HepG2 (cell line): ENCODE results near the gene ANXA2. TPM values are rescaled to one million over a fixed set of nuclear protein-coding genes. Genes with fewer than 3 reads are reported as not detected.

Source experiments
- ATAC-seq: fragments of 200-7000 bp; cut with Tn5 transposase; 3 replicates; pipeline ENCODE4 v1.9.1; 2020; ENCODE audit warnings: mild to moderate bottlenecking, moderate library complexity
- BruUV-seq: library from RNA; stranded (reverse); fragments of 400-500 nt; replicated peaks from 2 replicates; lab custom pipeline; 2021; lab: Mats Ljungman, UMichigan
- CTCF ChIA-PET: fragments of 300-600 bp; formaldehyde crosslinking; extraction: SDS; loops from one replicate; lab custom pipeline; 2021; ENCODE audit warnings: low total read pairs, inconsistent platforms, low intra/inter-chr PET ratio; lab: Yijun Ruan, JAX
- POLR2A ChIA-PET: fragments of 350-600 bp; sonication (Branson Sonifier 250); formaldehyde crosslinking; loops from one replicate; lab custom pipeline; 2020; ENCODE audit warnings: antibody characterized with exemption, inconsistent platforms; lab: Yijun Ruan, JAX
- DNase-seq: peaks from one replicate; pipeline ENCODE4 v3.0.0-alpha.2; 2015; ENCODE audit warnings: low spot score
- FAIRE-seq: peaks from 3 replicates; lab custom pipeline; 2011; peaks lifted over from hg19 to GRCh38; lab: Jason Lieb, UNC
- H2AFZ ChIP-seq: one replicate; pipeline ENCODE4 v1.6.1; 2011; ENCODE audit warnings: low read length, inconsistent platforms
- H3K27ac ChIP-seq: fragments of 300-600 bp; 3 replicates; pipeline ENCODE4 v1.8.0; 2011; ENCODE audit warnings: mixed run types, mild to moderate bottlenecking, mixed read lengths, low read length, inconsistent platforms; ENCODE audit not compliant: insufficient read depth; ENCODE audit errors: extremely low read length
- H3K27me3 ChIP-seq, 2 experiments: fragments of 200-600 bp in 1 of 2; 2 replicates in 1 of 2; 3 replicates in 1 of 2; pipeline versions ENCODE4 v1.6.0 to v1.8.0; 2011; ENCODE audit warnings: low read length in 2 of 2, mild to moderate bottlenecking in 2 of 2, moderate library complexity in 2 of 2, inconsistent platforms in 1 of 2; ENCODE audit not compliant: insufficient read depth in 2 of 2, control insufficient read depth in 1 of 2
- H3K36me3 ChIP-seq, 2 experiments: fragments of 200-600 bp in 1 of 2; replicated peaks in 1 of 2; 2 replicates in 1 of 2; 3 replicates in 1 of 2; pipeline versions ENCODE4 v1.5.1 to v1.8.0; 2011; ENCODE audit warnings: low read length in 2 of 2, inconsistent platforms in 1 of 2; ENCODE audit not compliant: insufficient read depth in 2 of 2, control insufficient read depth in 1 of 2
- H3K4me1 ChIP-seq: 2 replicates; pipeline ENCODE4 v1.5.1; 2012; ENCODE audit warnings: low read length, inconsistent platforms; ENCODE audit not compliant: insufficient read depth
- H3K4me2 ChIP-seq: 2 replicates; pipeline ENCODE4 v1.6.0; 2011; ENCODE audit warnings: low read depth, low read length, inconsistent platforms
- H3K4me3 ChIP-seq, 3 experiments: fragments of 200-600 bp in 1 of 3; sonication (generic), shearing (Covaris generic) in 1 of 3; replicated peaks in 1 of 3; 2 replicates each; pipeline ENCODE4 v1.5.1; 2011 to 2016; ENCODE audit warnings: low read length in 3 of 3, inconsistent platforms in 2 of 3, low read depth in 2 of 3, mild to moderate bottlenecking in 2 of 3, control low read depth in 1 of 3, mixed read lengths in 1 of 3; ENCODE audit not compliant: insufficient read depth in 1 of 3
- H3K79me2 ChIP-seq: one replicate; pipeline ENCODE4 v1.6.1; 2011; ENCODE audit warnings: low read length, inconsistent platforms; ENCODE audit not compliant: insufficient read depth
- H3K9ac ChIP-seq: 2 replicates; pipeline ENCODE4 v1.6.0; 2011; ENCODE audit warnings: mild to moderate bottlenecking, low read depth, low read length, inconsistent platforms; ENCODE audit not compliant: insufficient read depth
- H3K9me3 ChIP-seq: 2 replicates; pipeline ENCODE4 v1.5.1; 2012; ENCODE audit warnings: mild to moderate bottlenecking, low read length
- H4K20me1 ChIP-seq: 2 replicates; pipeline ENCODE4 v1.6.0; 2011; ENCODE audit warnings: inconsistent platforms, mild to moderate bottlenecking, low read length, moderate library complexity; ENCODE audit not compliant: insufficient read depth
- CTCF ChIP-seq: sonication (generic); formaldehyde crosslinking; IDR thresholded peaks from 2 replicates; pipeline ENCODE4 v1.5.0; 2020; ENCODE audit warnings: mild to moderate bottlenecking, missing genetic modification reagents, moderate library complexity
- FOXP1 ChIP-seq, 2 experiments: fragments of 450-650 bp in 1 of 2; IDR thresholded peaks; 2 replicates each; pipeline ENCODE4 v1.6.1; 2017 to 2018; ENCODE audit warnings: antibody characterized with exemption in 1 of 2
- HNRNPL ChIP-seq: fragments of 200-400 bp; formaldehyde crosslinking; IDR thresholded peaks from 2 replicates; pipeline ENCODE4 v1.6.1; 2017; ENCODE audit warnings: mild to moderate bottlenecking, low read depth, low read length
- NR2C2 ChIP-seq: sonication (generic); formaldehyde crosslinking; IDR thresholded peaks from 2 replicates; pipeline ENCODE4 v1.4.0; 2020; ENCODE audit warnings: missing genetic modification reagents, mild to moderate bottlenecking, moderate library complexity, borderline replicate concordance
- SMC3 ChIP-seq: IDR thresholded peaks from 2 replicates; pipeline ENCODE4 v1.6.1; 2011; ENCODE audit warnings: low read length, improper control_type of control experiment
- SNAPC2 ChIP-seq: sonication (generic); formaldehyde crosslinking; IDR thresholded peaks from 2 replicates; pipeline ENCODE4 v1.8.1; 2022; ENCODE audit warnings: mild to moderate bottlenecking, missing genetic modification reagents
- STAG1 ChIP-seq: sonication (generic); formaldehyde crosslinking; IDR thresholded peaks from 2 replicates; pipeline ENCODE4 v1.4.0; 2020; ENCODE audit warnings: missing genetic modification reagents
- TIGD3 ChIP-seq: sonication (generic); formaldehyde crosslinking; IDR thresholded peaks from 2 replicates; pipeline ENCODE4 v1.5.1; 2020; ENCODE audit warnings: mild to moderate bottlenecking, missing genetic modification reagents, borderline replicate concordance
- ZNF362 ChIP-seq: sonication (generic); formaldehyde crosslinking; IDR thresholded peaks from 2 replicates; pipeline ENCODE4 v1.4.0; 2020; ENCODE audit warnings: missing genetic modification reagents, mild to moderate bottlenecking, borderline replicate concordance
- ZNF776 ChIP-seq: sonication (generic); formaldehyde crosslinking; IDR thresholded peaks from 2 replicates; pipeline ENCODE4 v1.4.0; 2020; ENCODE audit warnings: mild to moderate bottlenecking, missing genetic modification reagents
- ZNF777 ChIP-seq: sonication (generic); formaldehyde crosslinking; IDR thresholded peaks from 2 replicates; pipeline ENCODE4 v1.4.0; 2020; ENCODE audit warnings: missing genetic modification reagents
- WGBS: methylation state at CpG from one replicate; pipeline ENCODE4 v1.1.6; 2017; ENCODE audit warnings: low lambda C conversion rate; 5-methylcytosine and 5-hydroxymethylcytosine counted together
- in situ Hi-C: cut with HindIII; loops from 2 replicates; pipeline ENCODE4 v1.10.0; 2017; ENCODE audit warnings: low pct_unique_long_range_greater_than_20kb; ENCODE audit not compliant: extremely low pct_ligation_motif_present
- intact Hi-C: fragments of 100-400 bp; cut with micrococcal nuclease; formaldehyde crosslinking; loops from one replicate; pipeline ENCODE4 v1.10.0; 2022; ENCODE audit not compliant: unreplicated experiment
- polyA plus RNA-seq, 8 experiments: library from polyadenylated mRNA; depleted of rRNA in 3 of 8; stranded (reverse) in 7 of 8; unstranded in 1 of 8; fragments of >200 nt; fragmentation: Illumina TruSeq in 4 of 8; extraction: Trizol in 4 of 8; gene quantifications; 2 replicates each; pipeline versions ENCODE4 v1.2.1 to v1.2.3, GENCODE V29; 2011 to 2016; ENCODE audit warnings: low read depth in 4 of 8, missing spikeins in 1 of 8, mixed read lengths in 1 of 8; ENCODE audit not compliant: insufficient read depth in 1 of 8
- total RNA-seq, 5 experiments: library from RNA; depleted of rRNA; stranded (reverse); fragments of >200 nt; fragmentation: Illumina TruSeq; extraction: Trizol; gene quantifications; 2 replicates each; pipeline ENCODE4 v1.2.3, GENCODE V29; 2016; ENCODE audit warnings: low read depth in 1 of 5

Gene ANXA2
- total and polyA plus RNA-seq, 2 of the 13 experiments (the other 11 are each of a cell fraction or from before 2014, with no cell fraction given), result 196 to 613 TPM

- no peak overlapping the region for H2AFZ ChIP-seq
- H3K27ac ChIP-seq, result no peak overlapping the region
- ATAC-seq (no peak; the same call in 2 of the 3 replicates), FAIRE-seq (no peak), DNase-seq (no peak)
- no peak overlapping the region for H3K4me3 ChIP-seq
- H3K4me2 ChIP-seq, result no peak overlapping the region
- intact Hi-C loops (loop anchor here (5.0 kb wide), 1 partner anchor 117 kb away; no protein-coding TSS in a partner anchor), in situ Hi-C loops (no loop called here)
- H3K36me3 ChIP-seq, result no peaks in the 10 kb centered on the region; a peak in 1 of 5 replicates
- H3K27me3 ChIP-seq, result peaks cover 2 to 15% of the 10 kb centered on the region in 2 experiments; a peak in 4 of 5 replicates
- H3K9me3 ChIP-seq, result no peaks in the 10 kb centered on the region
- 4% methylated on average over 7 of the region's 7 CpGs for WGBS
- no peaks in the 10 kb centered on the region for H4K20me1 ChIP-seq
- TF ChIP-seq SMC3 (peak; percentile 45; the same call in 1 of the 2 replicates), CTCF (CRISPR knock-in tag) (peak; percentile 46), SNAPC2 (CRISPR knock-in tag) (no peak)
- H3K9ac ChIP-seq, result no peak overlapping the region
- no peaks in the 10 kb centered on the region for H3K79me2 ChIP-seq
- no peaks in the 10 kb centered on the region for H3K4me1 ChIP-seq
- BruUV-seq, result no TSS peak
- POLR2A ChIA-PET, result no interaction called here
- CTCF ChIA-PET, result no interaction called here
Measured at GRCh38 chr15:60328852-60329443, 68.8 kb downstream of the ANXA2 start.

GRCh38 chr15:60326824-60327654, 70.7 kb downstream of the ANXA2 start:
- intact Hi-C loops (loop anchor here (1.0 to 5.0 kb wide), 4 partner anchors 115 to 636 kb away; no protein-coding TSS in a partner anchor), in situ Hi-C loops (no loop called here)
- POLR2A ChIA-PET, result no interaction called here
- H3K4me3 ChIP-seq, result no peak overlapping the region
- H3K9ac ChIP-seq, result no peak overlapping the region
- no peaks in the 10 kb centered on the region for H3K9me3 ChIP-seq
- no peak overlapping the region for H3K4me2 ChIP-seq
- no TSS peak for BruUV-seq
- H3K36me3 ChIP-seq, result no peaks in the 10 kb centered on the region; a peak in 1 of 5 replicates
- WGBS, result 4% methylated on average over 5 of the region's 5 CpGs
- peaks cover 2 to 32% of the 10 kb centered on the region in 2 experiments for H3K27me3 ChIP-seq
- CTCF ChIA-PET, result interaction anchor here (1.3 to 1.8 kb wide), 3 partner anchors 409 to 636 kb away, joined by 4 to 12 read pairs (median 11); no protein-coding TSS in a partner anchor
- FAIRE-seq, result peak; percentile 59
- H4K20me1 ChIP-seq, result no peaks in the 10 kb centered on the region
- no peak overlapping the region for H3K27ac ChIP-seq
- H3K4me1 ChIP-seq, result no peaks in the 10 kb centered on the region
- ATAC-seq, result no peak
- H3K79me2 ChIP-seq, result no peaks in the 10 kb centered on the region
- DNase-seq, result peak; percentile 50
- no peak overlapping the region for H2AFZ ChIP-seq
- TF ChIP-seq STAG1 (CRISPR knock-in tag) (peak; percentile 82), ZNF776 (CRISPR knock-in tag) (no peak), FOXP1 (IDR thresholded peaks at IDR 0.05) (no peak), FOXP1 (CRISPR knock-in tag; IDR thresholded peaks at IDR 0.05) (no peak), NR2C2 (CRISPR knock-in tag) (no peak), HNRNPL (no peak), ZNF362 (CRISPR knock-in tag) (peak; percentile 32; the same call in 1 of the 2 replicates), TIGD3 (no peak), ZNF777 (CRISPR knock-in tag) (no peak), SMC3 (peak; percentile 83)
